ENCODE measurements around the gene RGL4.
A peak's percentile ranks its signal among the peaks of the same experiment; 100 is the strongest.
"Not testable (repeated sequence)": the region's sequence is repeated elsewhere in the genome, so short reads cannot be mapped to it uniquely, and the experiment has no call there.

The RGL4 gene

GRCh38 chr22:23690713-23691112, at the start of gene RGL4:
TSS of gene RGL4 (plus strand) at chr22:23691013. CDS start at chr22:23692031, 1,018 bp downstream.
- DNase-seq, result no peak

GRCh38 chr22:23646526-23646925, 44.3 kb upstream of the RGL4 start:
- not testable (repeated sequence) for DNase-seq

GRCh38 chr22:23649071-23649501, 41.7 kb upstream of the RGL4 start:
- no peak for DNase-seq

GRCh38 chr22:23651676-23652075, 39.1 kb upstream of the RGL4 start:
- no peak for DNase-seq

GRCh38 chr22:23652286-23652685, 38.5 kb upstream of the RGL4 start:
- DNase-seq, result no peak

- DNase-seq, result no peak
Measured at GRCh38 chr22:23652711-23653110, 38.1 kb upstream of the RGL4 start.

GRCh38 chr22:23655891-23656475, 34.8 kb upstream of the RGL4 start:
- no peak for DNase-seq

GRCh38 chr22:23657727-23658126, 33.1 kb upstream of the RGL4 start:
- no peak for DNase-seq

GRCh38 chr22:23660381-23660780, 30.4 kb upstream of the RGL4 start:
- not testable (repeated sequence) for DNase-seq

- no peak for DNase-seq
Measured at GRCh38 chr22:23670378-23671295, 20.2 kb upstream of the RGL4 start.

GRCh38 chr22:23671387-23671786, 19.4 kb upstream of the RGL4 start:
- not testable (repeated sequence) for DNase-seq

- DNase-seq, result not testable (repeated sequence)
Measured at GRCh38 chr22:23672307-23673049, 18.3 kb upstream of the RGL4 start.

- DNase-seq, result no peak
Measured at GRCh38 chr22:23673050-23673620, 17.7 kb upstream of the RGL4 start.

GRCh38 chr22:23673826-23674690, 16.8 kb upstream of the RGL4 start:
- DNase-seq, result no peak

GRCh38 chr22:23674886-23675501, 15.8 kb upstream of the RGL4 start:
- DNase-seq, result not testable (repeated sequence)

GRCh38 chr22:23675502-23676415, 15.1 kb upstream of the RGL4 start:
- DNase-seq, result no peak

GRCh38 chr22:23676841-23677700, 13.7 kb upstream of the RGL4 start:
- DNase-seq, result not testable (repeated sequence)

GRCh38 chr22:23677701-23677995, 13.2 kb upstream of the RGL4 start:
- peak in 1 of 2 experiments; percentile 36 for DNase-seq

GRCh38 chr22:23678133-23678532, 12.7 kb upstream of the RGL4 start:
- no peak for DNase-seq
